GM19351 (cell line): ENCODE results near the gene PRKAG2.

ENCODE experiments used
- ATAC-seq: cut with Tn5 transposase; IDR thresholded peaks from one replicate; pipeline ENCODE4 v1.9.1; 2021; ENCODE audit warnings: mild to moderate bottlenecking, moderate library complexity; ENCODE audit not compliant: unreplicated experiment

The PRKAG2 gene

DNA sequence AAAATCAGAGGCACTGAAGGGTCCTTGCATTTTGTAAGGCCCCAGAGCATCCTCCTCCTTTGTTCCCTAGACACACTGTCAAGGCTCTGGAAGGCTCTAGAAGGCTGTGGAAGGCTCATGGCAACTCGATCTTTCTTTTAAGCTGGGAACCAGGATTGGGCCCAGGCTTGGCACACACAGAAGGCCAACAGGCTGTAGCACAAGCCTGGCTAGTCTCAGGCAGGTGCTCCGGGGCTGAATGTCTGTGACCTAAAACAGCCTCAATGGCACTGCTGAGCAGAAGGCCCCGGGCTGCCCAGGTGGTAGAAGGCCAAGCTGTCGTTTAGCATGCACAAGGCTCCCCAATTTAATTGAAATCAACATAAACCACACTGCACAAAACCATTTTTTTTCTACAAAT is 55.7 kb downstream of the PRKAG2 start:
- no peak for ATAC-seq

DNA sequence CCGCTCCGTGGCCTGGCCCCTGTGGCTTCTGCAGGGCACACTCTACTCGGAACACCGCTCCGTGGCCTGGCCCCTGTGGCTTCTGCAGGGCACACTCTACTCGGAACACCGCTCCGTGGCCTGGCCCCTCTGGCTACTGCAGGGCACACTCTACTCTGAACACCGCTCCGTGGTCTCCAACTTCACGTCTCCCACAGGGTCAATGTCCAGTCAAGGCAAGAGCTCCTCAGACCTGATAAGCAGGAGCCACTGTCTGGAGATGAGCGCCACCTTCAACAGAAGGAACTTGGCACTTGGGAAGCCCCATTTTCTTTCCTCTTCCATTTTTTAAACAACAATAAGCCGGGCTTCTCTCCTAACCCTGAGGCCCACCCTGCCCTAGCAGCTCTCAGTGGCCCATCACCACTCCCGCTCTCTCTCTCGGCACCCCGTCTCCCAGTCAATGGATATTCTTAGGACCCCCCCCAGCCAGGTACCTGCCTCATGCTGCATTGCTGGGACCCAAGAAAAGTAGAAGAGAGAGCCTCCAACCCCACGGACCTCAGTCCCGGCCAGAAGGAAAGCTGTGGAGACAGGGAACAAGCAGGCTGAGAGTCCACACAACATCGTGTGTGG is 56.3 kb downstream of the PRKAG2 start:
- no peak for ATAC-seq

DNA sequence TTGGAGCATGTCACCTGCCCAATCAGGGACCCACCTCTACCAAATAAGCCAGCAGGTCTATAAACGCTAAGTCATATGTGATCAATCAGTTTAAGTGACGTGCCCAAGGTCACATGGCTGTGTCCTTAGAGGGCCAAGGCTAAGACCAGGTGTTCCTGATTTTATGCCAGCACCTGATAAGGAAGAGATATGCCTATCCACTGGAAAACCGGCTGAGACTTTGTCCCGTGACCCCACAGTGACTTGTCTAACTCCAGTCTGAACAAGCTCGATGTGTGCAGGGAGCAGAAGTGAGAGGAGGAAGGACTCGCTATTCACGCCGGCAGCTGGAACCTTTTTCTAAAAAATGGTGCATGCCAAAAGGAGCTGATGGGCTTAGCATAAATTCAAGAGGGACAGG is 57.0 kb downstream of the PRKAG2 start:
- no peak for ATAC-seq

DNA sequence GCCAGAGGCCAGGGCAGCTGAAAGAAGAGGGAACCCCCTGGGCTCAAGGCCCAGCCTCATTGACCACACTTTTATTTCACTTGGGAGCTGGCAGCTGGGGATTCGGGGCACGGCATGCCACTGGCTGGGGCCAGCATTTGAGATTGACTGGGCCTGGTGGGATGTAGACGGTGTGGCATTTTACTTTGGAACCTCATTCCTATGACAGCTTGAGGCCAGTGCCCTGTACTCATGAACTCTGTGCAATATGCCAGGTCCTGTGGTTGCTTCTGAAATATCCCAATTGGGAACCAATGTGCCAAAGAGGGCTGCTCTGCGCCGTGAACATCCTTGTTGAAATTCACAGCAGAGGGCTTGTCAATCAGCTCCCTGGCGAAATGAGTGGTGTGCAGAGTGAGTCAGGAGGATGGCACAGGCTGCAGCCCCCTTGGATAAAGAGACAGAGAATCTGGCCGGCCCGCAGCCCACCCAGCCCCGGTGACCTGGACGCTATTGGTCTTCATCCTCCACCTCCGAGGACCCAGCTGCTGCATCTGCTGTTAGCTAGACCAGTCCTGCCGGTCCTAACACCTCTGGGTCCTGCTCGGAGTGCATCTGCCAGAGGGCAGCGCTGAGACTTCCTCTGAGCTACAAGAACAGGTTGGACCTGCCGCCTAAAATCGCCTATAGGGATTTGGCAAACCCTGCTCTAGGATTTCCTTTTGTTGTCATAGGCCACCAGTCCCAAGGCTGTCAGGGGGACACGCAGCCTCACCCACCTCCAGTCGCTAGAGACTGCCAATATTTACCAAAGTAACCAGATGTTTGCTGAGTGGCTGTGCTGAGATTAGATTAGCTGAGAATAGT is 58.0 kb downstream of the PRKAG2 start:
- ATAC-seq, result no peak

DNA sequence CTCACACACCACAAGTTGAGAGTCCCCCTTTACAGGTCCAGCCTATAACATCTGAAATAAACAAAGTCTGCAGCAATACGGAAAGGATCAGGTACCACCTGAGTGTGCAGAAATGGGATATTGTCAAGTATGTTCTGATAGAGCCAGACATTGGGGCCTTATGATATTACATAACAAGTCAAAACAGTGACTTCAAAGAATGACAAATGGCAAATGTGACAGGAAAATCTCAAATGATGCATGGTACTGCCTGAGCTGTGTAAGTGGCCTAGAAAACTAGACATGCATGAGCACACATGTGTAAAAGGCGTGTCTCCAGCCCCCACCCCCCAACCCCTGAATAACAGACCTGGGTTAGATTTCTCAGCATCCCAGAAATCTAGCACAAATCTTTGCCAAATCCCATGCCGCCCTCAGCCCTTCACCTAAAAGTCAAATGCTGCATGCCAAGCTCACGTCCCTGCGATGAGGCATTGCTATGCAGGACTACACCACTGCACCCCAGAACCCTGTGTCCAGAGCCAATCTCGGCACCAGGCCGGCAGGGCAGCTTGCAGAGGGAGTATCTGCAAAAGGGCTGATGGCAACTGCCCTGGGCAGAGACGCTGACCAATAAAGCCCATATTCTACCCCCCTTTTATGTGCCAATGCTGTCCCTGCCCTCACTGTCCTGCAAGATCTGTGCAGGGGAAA is 58.8 kb downstream of the PRKAG2 start:
- no peak for ATAC-seq

DNA sequence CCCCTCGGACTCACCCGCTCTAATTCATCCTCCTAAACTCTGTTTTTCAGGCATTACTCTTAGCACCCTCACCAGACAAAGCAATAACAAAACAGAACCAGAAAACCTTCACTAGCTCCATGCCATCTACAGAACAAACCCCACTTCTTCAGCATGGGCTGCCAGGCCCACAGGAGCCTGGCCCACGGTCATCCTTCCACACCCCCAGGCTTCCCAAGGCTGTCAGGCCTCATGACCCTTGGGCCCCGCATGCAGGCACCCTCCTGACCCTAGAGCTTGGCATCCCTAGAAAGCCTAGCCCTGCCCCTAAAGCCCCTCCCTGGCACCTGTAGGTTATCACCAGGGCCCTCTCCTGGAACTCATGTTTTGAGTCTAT is 59.6 kb downstream of the PRKAG2 start:
- ATAC-seq, result no peak

DNA sequence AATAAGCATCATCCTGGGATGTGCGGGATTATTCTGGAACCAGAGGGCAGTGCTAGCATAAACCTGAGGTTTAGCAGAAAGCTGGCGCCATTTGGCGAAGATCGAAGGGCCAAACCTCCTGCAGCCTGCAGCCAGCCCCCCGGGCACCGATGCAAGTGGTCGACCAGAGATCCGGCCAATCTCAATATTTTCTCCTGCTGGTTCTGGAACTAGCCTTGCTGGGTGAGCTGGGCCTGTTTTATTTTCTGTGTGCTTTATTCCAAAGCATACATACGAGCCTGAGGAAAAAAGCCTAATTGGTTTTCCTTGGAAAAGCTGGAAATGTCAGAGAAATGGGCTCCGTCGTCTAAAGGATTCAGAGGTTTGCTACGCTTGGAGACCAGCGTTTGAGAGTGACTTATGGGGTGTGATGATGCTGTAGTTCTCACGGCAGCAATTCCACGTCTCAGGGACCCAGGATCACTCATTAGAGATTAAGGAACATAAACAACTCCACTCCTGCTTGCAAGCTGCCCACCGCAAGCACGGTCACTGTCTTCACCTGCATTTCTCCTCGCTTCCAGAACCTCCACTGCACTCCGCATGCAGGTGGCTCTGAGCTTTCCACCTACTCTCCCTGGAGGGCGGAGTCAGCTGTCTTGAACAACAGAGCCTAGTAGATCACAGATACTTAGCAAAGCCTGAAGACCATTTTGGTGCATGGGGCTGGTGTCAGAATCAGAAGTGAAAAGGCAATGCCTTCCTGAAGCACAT is 60.2 kb downstream of the PRKAG2 start:
- ATAC-seq, result no peak

DNA sequence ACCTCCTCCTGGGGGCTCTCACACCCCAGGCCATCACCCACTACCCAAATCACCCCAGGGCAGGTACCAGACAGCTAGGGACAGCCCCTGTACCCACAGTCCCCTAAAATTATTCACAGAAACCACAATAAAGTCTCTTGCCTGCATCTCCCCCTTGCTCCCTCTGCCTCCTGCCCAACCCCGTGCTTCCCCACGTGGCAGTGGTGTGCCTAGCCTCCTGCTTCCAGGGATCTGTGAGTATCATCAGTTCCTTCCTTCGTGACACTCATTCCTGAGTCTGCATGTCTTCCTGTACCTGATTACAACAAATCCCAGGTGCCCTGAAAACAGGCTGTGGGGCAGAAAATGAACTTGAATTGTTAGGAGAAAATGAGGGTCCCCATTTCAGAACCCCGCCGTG is 61.5 kb downstream of the PRKAG2 start:
- no peak for ATAC-seq

DNA sequence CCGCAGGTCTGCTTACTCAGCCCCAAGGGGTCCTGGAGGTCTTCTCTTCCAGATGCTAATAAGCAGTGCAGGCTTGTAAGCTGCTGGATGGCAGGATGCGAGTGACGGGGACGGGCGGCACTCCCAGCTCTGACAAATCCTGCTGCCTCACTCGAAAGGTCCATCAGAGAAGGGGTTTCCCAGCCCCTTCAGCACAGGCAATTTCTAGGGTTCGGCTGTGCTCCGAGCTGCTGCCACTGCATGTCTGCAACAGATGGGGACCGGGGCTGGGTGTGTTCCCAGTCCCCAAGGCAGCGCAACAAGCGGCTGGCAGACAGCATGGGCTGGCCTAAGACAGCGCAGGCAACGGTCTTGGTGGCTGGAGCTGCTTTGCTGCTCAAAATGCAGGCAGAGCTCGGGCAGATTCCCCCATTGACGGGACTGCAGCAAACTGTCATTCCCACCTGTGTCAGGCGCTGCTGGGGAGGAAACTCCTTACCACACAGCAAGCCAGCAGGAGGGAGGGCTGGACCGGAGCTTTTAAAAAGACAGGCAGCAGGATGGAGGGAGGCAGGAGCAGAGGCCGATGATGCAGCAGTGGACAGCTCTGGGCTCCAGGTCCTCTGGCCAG is 62.4 kb downstream of the PRKAG2 start:
- no peak for ATAC-seq

DNA sequence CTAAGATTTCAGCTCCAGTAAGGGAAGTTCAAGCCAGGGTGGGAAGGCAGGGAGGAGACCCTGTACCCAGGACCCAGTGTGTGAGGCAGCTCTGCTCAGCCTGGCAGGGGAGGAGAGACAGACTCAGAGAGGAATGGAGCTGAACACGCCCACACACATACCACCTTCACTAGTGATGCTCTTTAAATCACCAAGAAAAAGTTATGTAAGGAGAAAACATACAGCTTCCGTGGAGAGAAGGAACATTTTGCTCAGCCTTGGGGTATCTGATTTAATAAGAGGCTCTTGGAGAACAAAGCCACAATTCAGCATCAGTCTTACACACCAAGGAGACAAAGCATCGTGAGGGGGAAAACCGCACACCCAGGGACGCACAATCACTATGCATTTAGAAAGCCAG is 62.9 kb downstream of the PRKAG2 start:
- no peak for ATAC-seq

DNA sequence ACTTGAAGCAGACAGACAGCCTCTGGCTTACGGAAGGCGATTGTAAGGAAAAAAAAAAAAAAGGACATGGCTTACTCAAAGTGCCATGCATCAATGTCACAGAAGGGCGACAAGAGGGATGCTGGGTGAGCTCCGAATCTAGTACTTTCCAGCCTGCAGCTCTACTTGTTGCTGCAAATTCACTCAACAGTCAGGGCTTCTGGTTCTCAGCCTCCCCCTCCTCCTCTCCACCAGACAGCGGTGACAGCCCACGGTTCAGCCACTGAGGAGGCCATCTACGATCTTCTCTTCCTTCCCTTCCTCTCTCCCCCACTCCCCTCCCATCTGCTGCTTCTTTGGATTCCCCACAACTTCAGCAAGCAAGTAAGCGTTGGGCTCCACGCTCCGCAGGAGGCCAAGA is 63.5 kb downstream of the PRKAG2 start:
- no peak for ATAC-seq

DNA sequence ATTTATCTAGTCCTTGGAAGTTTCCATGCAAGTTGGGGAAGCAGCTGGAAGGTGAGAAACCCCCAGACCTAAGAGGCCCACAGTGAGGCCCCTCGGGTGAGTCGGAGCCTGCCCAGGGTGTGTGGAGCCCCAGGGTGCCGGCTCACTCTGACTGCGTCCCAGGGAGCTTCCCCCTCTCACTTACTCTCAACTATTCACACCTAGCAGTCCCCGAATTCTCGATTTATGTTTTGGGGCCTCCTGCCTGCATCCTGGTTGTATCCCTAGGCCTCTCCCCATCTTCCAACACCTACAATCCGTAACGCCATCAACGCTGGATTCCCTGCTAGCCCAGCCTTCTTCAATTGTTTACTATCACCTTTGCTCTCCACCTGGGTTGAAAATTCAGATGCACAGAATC is 63.9 kb downstream of the PRKAG2 start:
- ATAC-seq, result no peak

DNA sequence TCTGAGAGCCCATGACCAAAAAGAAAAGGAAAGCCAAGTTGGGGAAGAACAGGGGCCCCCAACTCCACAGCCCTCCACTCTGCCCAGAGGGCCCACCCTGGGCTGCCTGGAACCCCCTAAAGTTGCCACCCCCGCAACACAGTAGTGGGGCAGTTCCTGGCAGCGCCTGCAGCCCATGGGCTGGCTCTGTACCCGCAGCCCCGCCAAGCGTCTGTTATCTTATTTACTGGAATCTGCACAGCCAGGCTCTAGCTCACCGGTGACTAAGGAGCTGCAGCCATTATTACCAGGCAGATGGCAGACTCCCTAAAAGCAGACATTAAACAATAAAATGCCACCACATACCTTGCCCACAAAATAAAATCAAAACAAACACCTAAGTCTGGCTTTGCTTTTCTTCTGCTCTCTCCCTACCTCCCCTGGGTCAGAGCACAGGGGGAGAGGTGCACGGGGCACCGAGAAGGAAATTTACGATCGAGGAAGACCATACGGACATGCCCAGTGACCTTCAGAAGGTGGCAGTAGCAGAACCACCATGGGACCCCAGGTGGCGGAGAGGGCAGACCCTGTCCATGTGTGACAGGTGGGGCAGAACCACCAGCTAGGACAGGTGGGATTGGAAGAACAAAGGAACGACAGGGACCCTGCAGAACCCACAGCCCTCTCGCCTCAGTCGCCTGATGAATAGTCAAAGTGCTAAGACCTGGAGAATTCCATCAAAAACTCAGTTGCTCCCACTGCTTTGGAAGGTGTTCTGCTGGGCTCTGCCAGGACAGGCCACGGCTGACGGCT is 66.3 kb downstream of the PRKAG2 start:
- no peak for ATAC-seq

DNA sequence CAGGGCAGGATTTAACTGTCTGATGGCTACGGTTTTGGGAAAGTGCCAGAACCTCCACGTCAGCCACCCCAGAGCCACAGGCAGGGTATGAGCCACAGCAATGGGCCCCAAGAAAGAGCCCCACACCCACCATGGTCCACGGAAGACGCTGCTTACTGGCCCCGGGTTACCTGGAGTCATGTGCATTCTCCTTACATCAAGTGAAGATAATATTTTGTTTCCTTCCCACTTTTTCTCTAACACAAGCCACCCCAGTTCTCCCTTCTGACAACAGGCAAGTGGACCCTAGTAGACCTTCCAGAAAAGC is 67.1 kb downstream of the PRKAG2 start:
- ATAC-seq, result no peak

DNA sequence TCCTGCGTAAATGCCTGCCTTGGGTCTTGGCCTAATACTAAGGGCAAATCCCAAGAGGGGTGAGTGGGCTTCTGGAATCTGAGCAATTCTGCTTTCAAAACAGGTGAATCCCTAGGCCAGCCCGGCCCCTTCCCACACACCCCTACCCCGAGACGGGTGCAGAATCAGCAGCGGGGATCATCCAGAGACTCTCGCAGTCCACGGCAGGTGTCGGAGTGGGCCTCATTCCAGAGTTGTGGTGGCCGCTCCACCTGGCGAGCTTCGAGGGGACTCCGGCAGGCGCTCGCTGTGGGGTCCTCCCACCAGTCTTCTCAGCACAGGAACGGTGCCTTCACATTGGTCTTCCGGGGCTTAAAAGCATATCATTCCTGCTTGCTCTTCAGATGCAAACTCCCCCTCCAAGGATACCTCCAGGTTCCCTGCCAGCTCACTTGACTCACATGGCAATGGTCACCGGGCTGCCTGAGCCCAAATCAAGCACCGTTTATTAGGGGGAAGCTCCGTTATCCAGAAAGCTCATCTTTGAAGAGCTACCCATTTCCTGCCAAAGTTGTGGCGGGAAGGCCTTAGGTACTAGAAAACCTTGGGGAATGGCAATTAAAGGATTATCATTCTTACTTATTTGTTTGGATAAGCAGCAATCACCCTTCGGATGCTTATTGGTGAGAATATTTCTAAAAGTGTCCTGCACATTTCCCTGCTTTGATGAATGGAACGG is 67.6 kb downstream of the PRKAG2 start:
- no peak for ATAC-seq

DNA sequence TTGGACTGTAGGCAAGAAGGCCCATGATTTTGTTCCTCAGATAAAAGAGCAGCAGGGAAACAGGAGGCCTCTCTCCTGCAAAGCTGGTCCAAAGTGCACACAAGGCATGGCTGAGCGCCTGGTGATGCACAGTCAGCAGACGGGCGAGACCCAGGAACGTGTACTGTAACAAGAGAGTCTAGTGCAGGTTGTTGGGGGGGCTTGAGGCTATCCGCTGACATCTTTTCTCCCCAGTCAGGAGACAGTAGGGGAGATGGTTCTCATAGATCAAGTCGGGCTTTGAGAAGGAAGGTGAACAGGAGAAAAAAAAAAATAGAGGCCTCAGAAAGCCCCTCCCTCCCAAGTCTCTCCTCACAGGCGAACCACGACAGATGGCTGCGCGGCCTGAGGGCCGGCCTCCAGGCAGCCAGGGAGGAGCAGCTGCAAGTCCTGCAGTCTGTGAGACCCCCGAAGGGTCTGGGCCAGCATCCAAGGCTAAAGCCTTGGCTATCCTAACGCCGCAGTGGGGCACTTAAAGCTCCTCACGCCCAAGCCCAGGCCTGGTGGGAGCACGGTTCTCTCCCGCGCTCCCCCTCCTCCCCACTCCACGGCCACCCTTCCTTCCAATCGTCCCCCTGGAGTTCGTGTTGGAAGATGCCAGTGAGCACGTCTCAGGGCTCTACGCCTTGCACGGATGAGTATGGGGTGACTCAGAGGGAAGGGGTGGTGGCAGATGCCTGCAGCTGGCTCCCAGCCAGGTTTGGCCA is 68.3 kb downstream of the PRKAG2 start:
- no peak for ATAC-seq

DNA sequence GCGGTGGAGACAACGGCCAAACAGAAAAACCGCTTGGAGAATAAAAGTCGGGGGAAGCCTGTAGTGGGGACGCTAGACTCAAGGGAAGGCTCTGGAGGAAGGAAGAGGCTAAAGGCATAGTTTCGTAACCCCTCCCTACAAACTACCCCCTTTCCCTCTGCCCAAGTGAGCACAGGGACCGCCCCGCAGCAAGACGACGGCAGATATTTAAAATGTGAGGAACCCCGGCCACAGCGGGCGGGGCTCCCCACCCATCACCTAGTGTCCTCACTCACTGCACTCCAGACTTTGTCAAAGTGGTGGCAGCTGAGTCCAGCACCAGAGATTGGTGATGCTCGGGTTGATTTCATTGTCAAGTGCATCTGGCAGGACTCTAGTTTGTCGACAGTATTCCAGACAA is 69.1 kb downstream of the PRKAG2 start:
- ATAC-seq, result no peak

DNA sequence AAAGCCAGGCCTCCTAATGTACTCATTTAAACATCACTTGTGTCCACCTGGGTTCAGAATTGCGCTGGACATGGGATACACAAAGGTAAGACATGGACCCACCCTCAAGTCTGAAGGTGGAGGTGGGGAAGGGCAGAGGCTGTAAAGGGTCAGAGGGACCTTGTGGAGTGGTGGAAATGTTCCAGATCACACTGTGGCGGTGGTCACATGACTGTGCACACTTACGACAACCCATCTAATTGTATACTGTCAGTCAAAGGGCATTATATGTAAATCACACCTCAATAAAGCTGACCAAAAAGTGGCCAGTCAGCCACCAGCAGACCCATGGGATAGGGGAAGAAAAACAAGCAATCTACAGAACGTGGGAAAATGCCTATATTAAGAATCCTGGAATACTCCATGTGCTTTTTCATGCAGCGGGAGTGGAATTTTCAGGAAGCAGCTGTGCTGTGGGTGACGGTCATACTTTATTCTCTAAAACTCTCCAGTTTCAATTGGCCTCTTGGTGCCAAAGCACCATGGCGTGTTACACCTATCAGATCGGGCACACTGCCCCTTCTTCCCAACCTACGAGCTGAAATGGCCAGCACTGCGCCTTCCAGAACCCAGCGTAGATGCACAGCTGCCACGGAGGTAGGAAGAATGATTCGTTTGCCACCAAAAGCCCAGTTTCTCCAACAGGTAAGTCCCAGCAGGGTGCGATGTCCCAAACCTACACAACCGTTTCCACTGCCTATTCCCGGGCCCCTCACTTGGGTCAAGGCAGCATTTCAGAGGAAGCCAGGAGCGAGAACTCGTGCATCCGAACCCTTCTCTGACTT is 69.8 kb downstream of the PRKAG2 start:
- ATAC-seq, result no peak
